ENCODE data around the gene AFDN.

- TF ChIP-seq CTCF (IDR thresholded peaks at IDR 0.05) (no peak), POLR2A (IDR thresholded peaks at IDR 0.05) (no peak)
These were observed 185.9 kb downstream of the AFDN start for GRCh38 chr6:168012431-168013249.
